NOMO-1 treated with dmso at 0.1 percent for 144 hours (cell line): Measurements from ENCODE around the gene SERGEF.

Experiments used
- DNase-seq: peaks from one replicate; lab custom pipeline; 2025; ENCODE audit not compliant: unreplicated experiment; lab: John Stamatoyannopoulos, UW

The SERGEF gene

DNA sequence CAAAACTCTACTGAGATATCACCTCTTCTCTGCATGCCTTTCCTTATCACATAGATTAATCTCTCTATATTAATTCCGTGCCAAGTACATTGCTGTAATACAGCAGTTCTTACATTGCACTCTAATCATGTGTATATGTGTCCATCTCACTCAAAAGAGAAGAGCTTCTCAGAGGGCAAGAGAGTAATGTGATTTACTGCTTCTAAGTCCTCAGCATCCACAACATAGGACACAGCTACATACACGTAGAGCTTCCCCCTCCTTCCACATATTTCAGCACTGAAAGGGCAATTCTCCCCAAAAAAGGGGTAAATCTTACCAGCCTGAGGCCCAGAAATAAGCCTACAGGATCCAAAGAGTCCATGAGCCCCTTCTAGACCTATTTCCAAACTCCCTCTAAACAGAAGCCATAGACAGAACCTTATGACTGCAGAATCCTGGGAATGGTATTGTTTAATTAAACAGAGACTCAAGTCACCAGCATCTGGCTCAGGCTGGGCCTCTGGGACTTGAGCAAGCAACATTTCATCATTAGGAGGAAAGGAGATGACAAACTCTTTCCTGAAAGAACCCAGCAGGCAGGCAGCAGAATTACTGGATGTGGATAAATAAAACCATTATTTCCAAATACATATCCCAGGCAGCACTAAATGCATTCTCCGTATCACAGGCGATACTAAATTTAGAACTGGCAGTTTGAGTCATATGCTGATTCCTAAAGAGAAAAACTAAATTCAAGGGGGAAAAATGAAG, 191.0 kb downstream of the SERGEF start:
- no peak for DNase-seq

DNA sequence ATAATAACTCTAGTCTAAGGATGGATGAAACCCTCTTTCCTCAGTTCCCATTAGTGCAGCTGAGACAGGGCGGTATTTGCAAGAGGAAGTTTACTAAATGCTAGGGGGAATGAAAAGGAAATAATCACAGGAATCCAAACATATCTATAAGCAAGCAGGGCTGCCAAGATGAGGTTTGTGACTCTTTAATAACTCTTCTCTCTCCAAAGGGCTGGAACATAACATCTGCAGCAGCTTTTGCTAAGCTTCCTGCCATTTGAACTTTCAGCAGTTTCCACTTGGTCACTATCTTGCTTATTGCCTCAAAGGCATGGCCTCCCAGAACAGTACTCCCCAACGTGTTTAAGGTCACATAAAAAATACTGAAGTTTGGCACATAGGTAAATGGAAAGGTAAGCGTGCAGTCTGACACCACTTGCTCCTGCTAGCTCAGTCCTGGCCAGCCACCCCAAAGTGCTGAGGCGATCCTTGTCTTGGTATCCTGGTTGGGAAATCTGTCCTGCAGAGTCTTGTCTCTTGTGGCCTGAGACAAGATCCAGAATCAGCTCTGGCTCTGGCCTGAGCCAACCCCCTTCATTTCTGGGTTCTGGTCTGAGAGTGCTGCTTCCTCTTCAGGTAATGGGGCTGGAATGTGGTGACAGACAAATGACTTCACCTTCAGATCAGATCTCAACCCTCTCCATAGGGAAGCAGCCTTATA, 196.5 kb downstream of the SERGEF start:
- DNase-seq = no peak

DNA sequence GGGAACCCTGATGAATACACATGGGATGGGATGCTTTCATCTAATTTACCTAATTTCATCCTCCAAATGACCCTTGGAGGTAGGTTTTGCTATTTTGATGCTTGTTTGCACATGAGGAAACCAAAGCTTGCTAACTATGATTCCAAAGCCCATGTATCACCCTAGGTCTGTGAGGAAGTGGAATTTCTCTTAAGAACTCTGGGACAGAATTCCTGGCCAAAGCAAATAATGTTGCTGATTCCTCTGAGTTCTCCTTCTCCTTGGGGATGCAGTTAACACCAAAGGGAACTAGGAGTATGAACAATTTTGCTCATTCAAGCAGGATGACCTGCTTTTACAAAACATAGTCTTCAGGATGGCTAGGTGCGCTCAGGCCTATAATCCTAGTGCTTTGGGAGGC, 198.3 kb downstream of the SERGEF start:
- no peak for DNase-seq

DNA sequence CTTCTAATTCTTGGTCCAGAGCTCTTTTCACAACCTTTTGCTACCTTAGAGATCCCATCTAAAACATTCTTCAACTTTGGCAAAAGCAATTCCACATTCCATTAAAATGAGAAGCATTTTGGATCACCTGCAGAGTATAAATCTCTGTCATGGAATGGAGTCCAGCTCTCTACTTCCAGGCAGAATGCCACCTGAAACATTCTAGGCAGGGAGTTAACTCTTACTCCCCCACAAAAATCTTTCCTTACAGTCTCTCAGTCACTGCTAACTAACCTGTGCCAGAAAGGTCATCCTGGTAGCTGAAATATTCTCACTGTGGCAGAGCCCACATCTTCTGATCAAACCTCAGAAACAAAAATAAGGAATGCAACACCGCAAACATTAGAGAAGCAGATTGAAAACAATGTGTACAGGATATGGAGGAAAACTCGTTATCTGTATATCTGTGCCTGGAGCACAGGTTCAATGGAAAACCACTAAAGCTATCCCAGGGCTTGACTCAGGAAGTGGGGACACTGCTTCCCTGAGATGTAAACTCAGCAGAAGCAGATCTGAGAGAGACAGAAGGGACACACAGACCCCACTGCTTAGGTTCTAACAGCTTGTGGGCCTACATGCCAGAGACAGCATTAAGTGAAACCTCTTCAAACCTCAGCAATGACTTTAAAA, 199.3 kb downstream of the SERGEF start:
- DNase-seq = no peak

DNA sequence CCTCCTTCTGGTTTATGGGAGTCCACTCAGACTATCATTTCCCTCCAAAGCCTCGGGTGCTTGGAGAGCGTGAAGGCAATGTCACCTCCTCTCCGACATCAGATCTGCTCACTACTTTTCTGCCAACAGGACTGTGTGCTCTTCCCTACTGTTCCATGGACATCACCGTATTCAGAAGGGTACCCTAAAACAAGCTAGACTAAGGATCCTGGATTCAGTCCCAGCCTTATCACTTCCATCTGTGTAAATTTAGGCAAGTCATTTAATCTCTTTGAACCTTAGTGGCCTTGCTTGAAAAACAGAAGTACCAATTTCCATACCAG, 200.0 kb downstream of the SERGEF start:
- no peak for DNase-seq

DNA sequence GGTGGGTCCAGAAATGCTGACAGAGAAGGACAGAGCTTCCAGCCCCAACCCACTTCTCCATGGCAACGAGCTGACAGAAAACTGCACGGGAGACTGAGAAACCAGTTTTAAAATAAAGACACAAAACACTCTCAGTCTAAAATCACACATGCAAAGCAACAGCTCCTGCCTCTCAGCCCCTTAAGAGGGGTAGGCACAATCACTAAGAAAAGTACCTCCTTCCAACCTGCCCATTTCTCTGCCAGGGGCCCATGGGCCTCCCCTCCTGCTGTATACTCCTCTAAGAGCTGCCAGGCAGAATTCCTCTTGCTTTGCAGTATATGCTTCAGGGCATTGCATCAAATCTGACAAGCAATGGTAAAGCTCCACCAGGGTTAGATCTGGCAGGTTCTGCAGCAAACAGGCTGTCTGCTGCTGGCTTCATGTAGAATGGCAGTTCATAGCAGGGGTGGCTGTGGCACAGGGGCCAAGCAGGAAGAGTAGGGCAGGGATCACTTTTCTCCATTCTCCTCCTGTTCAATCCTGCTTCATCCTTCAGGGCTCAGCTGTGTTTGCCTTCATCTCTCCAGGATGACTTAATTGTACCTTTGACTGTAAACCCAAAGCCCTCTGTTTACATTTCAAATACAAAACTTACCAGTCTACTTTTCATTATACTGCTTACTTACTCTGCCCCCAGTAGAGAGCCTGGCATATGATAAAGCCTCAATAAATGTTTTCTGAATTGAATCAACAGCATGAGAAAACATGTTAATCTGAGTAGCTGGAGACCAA, 200.6 kb downstream of the SERGEF start:
- DNase-seq = no peak

DNA sequence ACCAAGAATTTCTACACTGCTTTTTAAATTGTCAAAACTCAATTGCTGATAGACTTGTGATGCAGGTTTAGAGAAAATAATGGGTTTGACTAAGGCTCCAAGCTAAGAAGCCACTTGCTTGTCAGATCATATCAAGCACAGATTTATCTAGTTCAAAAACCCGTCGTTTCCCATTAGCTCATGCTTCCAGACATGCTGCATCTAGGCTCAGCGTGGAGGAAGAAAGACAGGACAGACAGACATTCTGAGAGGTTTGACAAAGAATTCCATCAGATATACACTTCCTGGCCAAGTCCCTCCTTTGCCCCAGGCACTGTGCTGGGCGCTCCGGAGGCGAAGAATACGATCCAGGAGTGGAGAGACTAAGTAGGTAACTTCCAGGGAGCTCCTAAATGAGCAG, 201.5 kb downstream of the SERGEF start:
- no peak for DNase-seq

DNA sequence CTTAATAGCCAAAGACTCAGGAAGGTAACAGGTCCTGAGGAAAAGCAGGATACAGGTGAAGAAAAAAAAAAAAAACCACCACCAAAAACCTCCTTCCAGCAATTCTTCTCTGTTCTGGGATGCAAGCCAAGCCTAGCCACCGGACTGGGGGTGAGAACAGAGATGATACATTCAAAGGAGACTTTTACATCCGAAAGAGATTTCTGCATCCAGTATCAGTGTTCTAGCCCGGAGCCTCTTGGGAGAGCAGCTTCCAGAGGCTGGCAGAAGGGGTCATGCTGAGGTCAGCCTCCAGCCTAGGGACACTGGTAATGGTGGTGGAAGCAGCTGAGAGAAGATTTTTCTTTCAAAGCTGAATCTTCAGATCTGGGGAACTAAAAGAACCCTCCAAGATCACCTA, 202.1 kb downstream of the SERGEF start:
- DNase-seq = no peak

DNA sequence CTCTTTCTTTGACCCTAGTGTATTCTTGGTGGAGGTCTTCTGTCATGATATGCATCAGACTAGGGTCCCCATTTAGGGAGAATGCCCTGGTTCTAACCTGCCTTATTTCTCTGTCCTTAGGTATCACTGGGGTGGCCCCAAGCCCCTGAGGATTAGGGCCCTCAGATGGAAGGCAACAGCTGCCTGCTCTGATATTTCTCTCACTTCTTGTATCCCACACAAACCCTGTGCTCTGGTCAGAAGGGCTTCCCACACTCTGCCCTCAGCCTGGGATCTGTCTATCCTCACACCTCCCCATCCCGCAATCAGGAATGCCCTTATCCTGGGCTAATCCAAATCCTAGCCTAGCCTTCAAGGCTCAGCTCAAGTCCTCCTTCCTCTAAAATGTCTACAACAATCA, 202.8 kb downstream of the SERGEF start:
- no peak for DNase-seq

DNA sequence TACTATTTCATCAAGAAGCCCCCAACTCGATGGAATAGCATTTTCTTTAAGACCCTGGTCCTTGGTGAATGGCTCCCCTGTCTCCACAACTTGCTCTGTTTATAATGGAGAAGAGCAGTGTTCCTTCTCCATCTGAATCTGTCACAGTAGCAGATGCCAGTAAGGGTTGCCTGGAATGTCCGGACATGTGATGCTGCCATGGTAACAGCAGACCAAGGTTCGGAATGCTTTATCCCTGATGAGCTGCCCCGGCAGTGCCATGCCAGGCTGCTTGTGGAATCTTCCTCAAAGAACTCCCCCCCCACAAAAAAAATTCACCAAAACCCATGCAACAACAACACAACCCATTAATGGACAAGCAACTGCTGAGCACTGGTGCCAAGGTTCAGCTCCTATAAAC, 205.8 kb downstream of the SERGEF start:
- DNase-seq = no peak

DNA sequence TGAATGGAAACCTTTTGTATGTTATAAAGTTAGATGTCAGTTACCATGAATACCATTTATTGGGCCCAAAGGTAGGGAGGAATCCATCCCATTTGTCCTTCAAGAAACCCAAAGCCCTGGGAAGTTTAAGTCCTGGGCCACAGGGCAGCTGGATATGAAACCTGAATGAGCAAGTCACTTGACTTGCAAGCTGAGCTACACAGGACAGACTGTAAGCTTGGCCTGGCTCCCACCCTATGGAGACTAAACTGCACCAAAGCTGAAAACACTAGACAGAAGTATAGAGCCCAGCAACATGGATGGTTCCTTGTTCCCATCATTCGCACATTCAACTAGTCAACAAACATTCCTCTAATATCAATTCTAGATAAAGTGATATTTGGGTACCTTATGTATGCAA, 207.0 kb downstream of the SERGEF start:
- DNase-seq = no peak

DNA sequence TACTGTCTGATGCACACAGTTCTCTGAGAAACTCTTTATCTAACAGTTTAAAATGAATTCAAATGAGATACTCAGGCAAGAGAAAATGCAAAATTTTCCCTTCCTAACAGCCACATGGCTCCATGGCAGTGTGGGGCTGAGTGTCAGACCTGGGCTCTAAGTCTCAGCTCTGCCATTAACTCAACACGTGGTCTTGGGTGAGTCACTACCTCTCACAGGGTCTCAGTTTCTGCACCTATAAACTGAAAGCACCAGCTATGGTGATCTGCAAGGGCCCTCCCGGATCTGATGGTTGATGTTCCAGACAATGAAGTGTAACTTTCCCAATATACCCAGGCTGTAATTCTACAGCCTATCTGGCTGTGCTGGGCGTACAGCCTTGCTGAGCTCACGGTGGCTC, 207.8 kb downstream of the SERGEF start:
- no peak for DNase-seq

DNA sequence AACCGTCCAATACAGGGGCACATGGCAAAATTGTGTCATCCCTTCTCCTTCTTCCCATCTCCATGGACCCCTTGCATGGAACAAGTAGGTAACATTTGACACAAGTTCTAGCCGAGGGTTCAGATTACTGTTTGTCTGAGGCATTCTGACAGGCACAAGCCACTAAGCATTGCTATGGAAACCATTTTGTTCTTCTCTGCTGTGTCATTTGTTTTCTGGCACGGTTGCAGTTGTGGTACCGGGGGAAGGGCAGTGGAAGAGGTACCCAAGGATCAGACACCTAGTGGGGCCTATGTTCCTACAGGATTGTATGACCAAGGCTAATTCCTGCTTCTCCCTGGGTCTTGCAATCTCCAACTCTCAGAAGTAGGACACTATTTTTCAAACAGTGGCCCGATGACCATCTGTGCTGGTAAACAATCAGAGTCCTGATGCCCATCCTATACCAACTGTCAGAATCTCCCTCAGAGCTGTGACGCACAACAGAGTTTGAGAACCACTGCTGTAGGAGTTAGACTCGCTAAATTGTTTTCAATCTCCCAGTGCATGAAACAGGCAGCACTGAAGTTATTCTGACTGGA, 209.0 kb downstream of the SERGEF start:
- DNase-seq = no peak

DNA sequence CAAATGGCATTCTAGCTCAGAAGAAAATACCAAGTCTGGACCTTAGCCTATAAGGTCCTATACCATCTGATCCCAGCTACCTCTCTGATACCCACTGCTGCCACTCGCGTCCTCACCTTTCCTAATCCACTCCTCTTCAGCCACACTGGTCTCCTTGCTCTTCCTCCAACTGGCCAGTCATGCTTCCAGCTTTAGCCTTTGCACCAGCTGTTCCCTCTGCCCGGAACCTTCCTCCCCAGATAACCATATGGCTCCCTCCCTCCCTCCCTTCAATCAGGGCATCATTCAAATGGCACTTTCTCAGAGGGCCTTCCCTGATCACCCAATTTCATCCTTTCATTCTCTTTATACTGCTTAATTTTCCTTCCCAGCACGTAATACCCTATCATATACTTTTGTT, 210.4 kb downstream of the SERGEF start:
- no peak for DNase-seq

DNA sequence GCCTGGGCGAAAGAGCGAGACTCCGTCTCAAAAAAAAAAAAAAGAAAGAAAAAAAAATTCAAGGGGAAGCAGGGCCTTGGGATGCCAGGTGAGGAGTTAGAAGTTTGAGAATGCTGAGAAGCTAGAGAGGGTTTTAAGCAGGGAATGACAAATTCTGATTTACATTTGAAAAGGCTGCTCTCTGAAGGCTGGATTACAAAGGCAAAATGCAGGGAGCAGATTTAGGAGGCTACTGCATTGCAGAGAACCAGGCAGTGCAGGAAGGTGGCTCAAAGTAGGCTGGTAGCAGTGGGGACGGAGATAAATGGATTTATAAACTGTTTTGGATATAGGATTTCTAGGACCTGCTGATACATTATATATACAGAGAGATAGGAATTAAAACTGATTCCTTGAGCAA, 211.7 kb downstream of the SERGEF start:
- no peak for DNase-seq

DNA sequence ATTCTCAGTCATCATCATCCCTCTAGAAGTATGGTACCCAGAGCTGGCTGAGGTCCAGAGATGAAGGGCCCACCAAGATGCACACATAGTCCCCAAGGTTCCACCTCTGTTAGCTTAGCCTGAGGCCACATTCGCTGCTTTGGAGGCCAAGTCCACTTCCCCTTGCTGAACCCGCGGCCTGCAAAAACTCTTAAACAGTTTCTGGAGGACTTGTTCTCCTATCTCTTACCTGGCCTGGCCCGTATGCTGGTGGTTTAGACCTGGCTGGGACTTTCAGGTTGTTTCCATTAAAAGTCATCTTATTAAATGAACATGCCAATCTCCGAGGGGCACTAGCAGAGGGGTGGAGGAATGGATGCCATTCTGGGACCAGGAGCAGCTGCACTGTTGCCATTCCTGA, 213.7 kb downstream of the SERGEF start:
- no peak for DNase-seq

DNA sequence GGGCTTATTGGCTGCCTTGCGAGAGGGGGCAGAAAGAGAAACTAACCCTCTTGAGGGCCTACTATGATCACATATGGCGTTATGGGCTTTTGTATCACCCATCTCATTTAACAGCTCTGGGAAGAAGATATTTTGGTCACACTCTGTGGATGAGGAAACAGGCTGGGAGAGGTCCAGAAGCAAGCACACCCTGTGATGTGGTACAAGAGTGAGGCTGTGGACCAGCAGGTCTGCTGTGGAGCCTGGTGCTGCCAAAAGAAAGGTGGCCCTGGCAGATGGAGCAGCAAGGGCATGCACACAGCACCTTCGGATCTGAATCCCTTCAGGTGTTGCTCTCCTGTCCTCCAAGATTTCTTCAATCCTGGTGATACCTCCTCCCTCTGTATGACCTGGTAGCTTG, 214.1 kb downstream of the SERGEF start:
- no peak for DNase-seq

DNA sequence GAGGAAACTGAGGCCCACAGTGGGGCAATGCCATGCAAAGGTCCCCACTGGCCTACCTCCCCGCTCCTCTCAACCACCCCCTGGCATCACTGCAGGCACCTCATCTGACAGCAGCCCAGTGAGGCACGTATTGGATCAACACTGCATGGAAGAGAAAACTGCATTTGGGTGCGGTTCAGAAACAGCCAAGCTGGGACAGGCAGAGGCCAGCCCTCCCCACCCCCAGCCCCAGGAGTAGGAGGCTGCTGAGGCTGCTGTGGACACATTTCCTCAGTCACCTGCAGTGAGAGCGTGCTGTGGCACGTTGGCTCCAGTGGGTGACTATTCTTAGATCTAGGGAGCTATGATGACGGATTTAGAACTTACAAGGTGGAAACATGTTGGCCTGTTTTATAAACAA, 214.6 kb downstream of the SERGEF start:
- DNase-seq = no peak

DNA sequence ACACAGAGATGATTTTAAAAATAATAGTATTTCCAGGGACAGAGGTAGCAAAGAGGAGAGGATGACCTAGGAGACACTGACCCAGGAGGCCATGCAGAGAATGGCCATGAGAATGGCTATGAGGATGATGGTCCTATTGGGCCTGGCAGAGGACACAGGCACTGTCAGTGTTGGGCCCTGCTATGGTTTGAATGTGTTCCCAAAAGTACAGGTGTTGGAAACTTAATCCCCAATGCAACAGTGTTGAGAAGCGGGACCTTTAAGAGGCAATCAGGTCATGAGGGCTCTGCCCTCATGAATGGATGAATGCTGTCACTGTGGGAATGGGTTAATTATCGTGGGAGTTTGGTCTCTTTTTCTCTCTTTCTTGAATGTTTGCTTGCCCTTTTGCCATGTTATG, 216.7 kb downstream of the SERGEF start:
- no peak for DNase-seq

DNA sequence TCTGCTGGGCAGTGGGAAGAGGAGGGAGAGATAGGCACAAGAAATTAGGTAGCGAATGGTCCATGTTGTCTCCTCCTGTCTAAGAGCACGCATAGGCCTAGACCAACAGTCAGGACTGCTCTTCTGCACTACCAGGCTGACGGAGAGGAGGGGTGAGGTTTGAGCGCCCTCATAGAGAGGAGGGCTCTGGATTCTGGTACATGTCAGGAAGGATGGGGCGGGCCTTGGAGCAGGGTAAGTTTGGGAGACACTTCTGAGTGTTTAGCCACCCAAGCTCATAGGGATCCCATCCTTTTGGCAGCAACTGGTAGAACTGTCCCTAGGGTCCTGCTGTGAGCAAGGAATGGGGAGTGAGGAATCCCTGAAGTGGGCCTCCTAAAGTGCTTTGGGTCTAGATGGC, 217.9 kb downstream of the SERGEF start:
- DNase-seq = no peak

DNA sequence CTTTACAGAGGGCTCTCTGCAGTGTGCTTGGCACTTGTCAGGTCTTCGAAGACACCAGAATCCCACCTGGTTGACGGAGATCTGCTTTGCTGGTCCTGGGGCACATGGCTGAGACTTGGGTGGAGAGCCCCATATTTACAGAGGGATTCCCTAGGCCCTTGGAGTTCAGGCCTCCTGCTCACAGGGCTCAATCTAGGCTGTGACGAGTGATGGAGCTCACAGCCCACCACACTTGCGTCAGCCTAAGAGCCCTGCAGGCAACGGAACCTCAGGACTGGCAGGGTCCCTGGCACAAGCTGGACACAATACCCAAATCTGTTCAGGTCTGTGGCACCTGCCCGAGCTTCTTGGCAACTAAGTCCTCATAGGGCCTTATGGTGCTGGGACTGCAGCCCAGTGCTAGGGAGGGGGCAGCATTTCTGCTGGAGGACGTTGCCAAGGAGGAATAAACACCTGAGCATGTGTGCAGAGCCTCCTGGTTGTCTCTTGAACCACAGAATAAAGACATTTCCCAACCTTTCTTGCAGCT, 219.1 kb downstream of the SERGEF start:
- no peak for DNase-seq
